ENCODE results near the gene CLP1. TPM values are rescaled to one million over a fixed set of nuclear protein-coding genes. Genes with fewer than 3 reads are reported as not detected.

Gene CLP1
- polyA plus RNA-seq, 1 donor (not counting 4 experiments of a cell fraction or from before 2014, with no cell fraction given) = 25.0 TPM

GRCh38 chr11:57634311-57634710, 23.3 kb upstream of the CLP1 start:
- Histone ChIP-seq H3K27ac (ENCODE audit: control insufficient read depth, insufficient read depth, low read length) (no peak overlapping the region), H3K4me1 (ENCODE audit: control insufficient read depth, extremely low read depth, insufficient read depth, low read length) (peaks cover 32% of the 10 kb centered on the region), H3K9me3 (ENCODE audit: control insufficient read depth, low read depth, low read length) (no peaks in the 10 kb centered on the region), H3K79me2 (ENCODE audit: control insufficient read depth, insufficient read depth, low read length) (peaks cover 13% of the 10 kb centered on the region), H3K36me3 (ENCODE audit: control insufficient read depth in 2 of 2, extremely low read depth in 1 of 2, insufficient read depth in 2 of 2, low read length in 2 of 2) (no peaks in the 10 kb centered on the region), H2AFZ (ENCODE audit: control insufficient read depth, low read length) (peak overlapping the region; percentile 74), H3K27me3 (ENCODE audit: control insufficient read depth, extremely low read depth, insufficient read depth, low read length) (no peaks in the 10 kb centered on the region), H3K9me1 (ENCODE audit: control insufficient read depth, extremely low read depth, insufficient read depth, low read length) (no peaks in the 10 kb centered on the region), H4K20me1 (ENCODE audit: control insufficient read depth, extremely low read depth, insufficient read depth, low read length) (no peaks in the 10 kb centered on the region), H3K4me2 (ENCODE audit: control insufficient read depth, extremely low read depth, insufficient read depth, low read depth, low read length) (peak overlapping the region; percentile 69), H3K9ac (ENCODE audit: control insufficient read depth, extremely low read depth, insufficient read depth, low read length) (no peak overlapping the region), H3K4me3 (ENCODE audit: control insufficient read depth in 2 of 3, extremely low read depth in 1 of 3, insufficient read depth in 2 of 3, low read depth in 1 of 3, low read length in 3 of 3) (no peak overlapping the region)
- FAIRE-seq = no peak
- TF ChIP-seq CTCF (optimal IDR thresholded peaks at IDR 0.05 in 1 of 3, IDR thresholded peaks at IDR 0.05 in 1 of 3, conservative IDR thresholded peaks at IDR 0.05 in 1 of 3; ENCODE audit: extremely low read depth in 1 of 3, insufficient read depth in 2 of 3, low read length in 3 of 3) = no peak
- dilution Hi-C loops (cut with MboI; ENCODE audit: extremely low pct_ligation_motif_present, low sequenced_read_pairs) = no loop called here
- no peak for DNase-seq (ENCODE audit: low read depth, low spot score)

GRCh38 chr11:57635246-57635645, 22.3 kb upstream of the CLP1 start:
- dilution Hi-C loops (cut with MboI; ENCODE audit: extremely low pct_ligation_motif_present, low sequenced_read_pairs) = no loop called here
- Histone ChIP-seq H3K27me3 (ENCODE audit: control insufficient read depth, extremely low read depth, insufficient read depth, low read length) (no peaks in the 10 kb centered on the region), H2AFZ (ENCODE audit: control insufficient read depth, low read length) (no peak overlapping the region)

More at GRCh38 chr11:57635246-57635645, 22.3 kb upstream of the CLP1 start:
- DNase-seq (ENCODE audit: low read depth, low spot score) (no peak), FAIRE-seq (peak; percentile 32)
- no peaks in the 10 kb centered on the region for H3K9me1 ChIP-seq (ENCODE audit: control insufficient read depth, extremely low read depth, insufficient read depth, low read length)
- no peak overlapping the region for H3K27ac ChIP-seq (ENCODE audit: control insufficient read depth, insufficient read depth, low read length)
- H3K4me3 ChIP-seq (ENCODE audit: control insufficient read depth in 2 of 3, extremely low read depth in 1 of 3, insufficient read depth in 2 of 3, low read depth in 1 of 3, low read length in 3 of 3) = no peak overlapping the region
- no peak for TF ChIP-seq CTCF (optimal IDR thresholded peaks at IDR 0.05 in 1 of 3, IDR thresholded peaks at IDR 0.05 in 1 of 3, conservative IDR thresholded peaks at IDR 0.05 in 1 of 3; ENCODE audit: extremely low read depth in 1 of 3, insufficient read depth in 2 of 3, low read length in 3 of 3)
- TF ChIP-seq EZH2 (IDR thresholded peaks at IDR 0.05; ENCODE audit: low read length) = no peak
- peak overlapping the region; percentile 25 for H3K4me2 ChIP-seq (ENCODE audit: control insufficient read depth, extremely low read depth, insufficient read depth, low read depth, low read length)
- H4K20me1 ChIP-seq (ENCODE audit: control insufficient read depth, extremely low read depth, insufficient read depth, low read length) = peaks cover 3% of the 10 kb centered on the region
- H3K9ac ChIP-seq (ENCODE audit: control insufficient read depth, extremely low read depth, insufficient read depth, low read length) = no peak overlapping the region
- peaks cover 23% of the 10 kb centered on the region for H3K79me2 ChIP-seq (ENCODE audit: control insufficient read depth, insufficient read depth, low read length)
- peaks cover 0 to under 1% of the 10 kb centered on the region in 2 experiments for H3K36me3 ChIP-seq (ENCODE audit: control insufficient read depth in 2 of 2, extremely low read depth in 1 of 2, insufficient read depth in 2 of 2, low read length in 2 of 2)
- no peaks in the 10 kb centered on the region for H3K9me3 ChIP-seq (ENCODE audit: control insufficient read depth, low read depth, low read length)
- H3K4me1 ChIP-seq (ENCODE audit: control insufficient read depth, extremely low read depth, insufficient read depth, low read length) = peaks cover 41% of the 10 kb centered on the region
